Renal pelvis (tissue), 4 donors: ENCODE results near the gene FCN1. TPM values are rescaled to one million over a fixed set of nuclear protein-coding genes. Genes with fewer than 3 reads are reported as not detected.

ENCODE experiments used
- DNase-seq: peaks from one replicate; pipeline ENCODE4 v3.0.0-alpha.2; 2013
- polyA plus RNA-seq, 3 donors: library from polyadenylated mRNA; unstranded; fragments of 120-200 nt; gene quantifications; one replicate each; pipeline ENCODE4 v1.2.1, GENCODE V29; 2013; ENCODE audit not compliant: insufficient read length in 3 of 3

Gene FCN1
- polyA plus RNA-seq, 3 donors = 2.1 to 4.3 (median 3.6) TPM

GRCh38 chr9:134915046-134915985 lies 2.4 kb downstream of the FCN1 start:
- no peak for DNase-seq

- DNase-seq = no peak
These were observed 3.2 kb downstream of the FCN1 start for GRCh38 chr9:134914501-134914834.

GRCh38 chr9:134913713-134914500 lies 3.8 kb downstream of the FCN1 start:
- DNase-seq = no peak

- no peak for DNase-seq
These were observed 4.5 kb downstream of the FCN1 start for GRCh38 chr9:134913041-134913712.

GRCh38 chr9:134912126-134912840 lies 5.4 kb downstream of the FCN1 start:
- no peak for DNase-seq

- DNase-seq = no peak
These were observed 7.9 kb downstream of the FCN1 start for GRCh38 chr9:134909511-134910481.

GRCh38 chr9:134908524-134909309 lies 9.0 kb downstream of the FCN1 start:
- DNase-seq = no peak

- no peak for DNase-seq
These were observed 14.8 kb downstream of the FCN1 start for GRCh38 chr9:134902936-134903335.

- no peak for DNase-seq
These were observed 17.9 kb downstream of the FCN1 start for GRCh38 chr9:134899818-134900217.

- no peak for DNase-seq
These were observed 18.5 kb downstream of the FCN1 start for GRCh38 chr9:134899168-134899567.

- DNase-seq = no peak
These were observed 19.4 kb downstream of the FCN1 start for GRCh38 chr9:134898319-134898718.

GRCh38 chr9:134897584-134898170 lies 20.0 kb downstream of the FCN1 start:
- DNase-seq = no peak

- no peak for DNase-seq
These were observed 20.7 kb downstream of the FCN1 start for GRCh38 chr9:134896834-134897583.

GRCh38 chr9:134895908-134896833 lies 21.5 kb downstream of the FCN1 start:
- no peak for DNase-seq

- DNase-seq = no peak
These were observed 22.2 kb downstream of the FCN1 start for GRCh38 chr9:134895567-134895907.

GRCh38 chr9:134895097-134895496 lies 22.6 kb downstream of the FCN1 start:
- no peak for DNase-seq

- no peak for DNase-seq
These were observed 23.4 kb downstream of the FCN1 start for GRCh38 chr9:134894136-134894860.
